GM13976 (cell line): ENCODE results near the gene GJB2.

Source experiments
- DNase-seq: peaks from one replicate; pipeline ENCODE4 v3.0.0; 2012; ENCODE audit warnings: low spot score
- CTCF ChIP-seq: IDR thresholded peaks from 2 replicates; pipeline ENCODE4 v1.5.1; 2012; ENCODE audit warnings: borderline replicate concordance, mild to moderate bottlenecking; ENCODE audit not compliant: insufficient read depth; ENCODE audit errors: extremely low read depth, missing control alignments, control extremely low read depth
- in situ Hi-C: fragments of 300-500 bp; cut with MboI; formaldehyde crosslinking; loops from one replicate; pipeline ENCODE4 v1.12.0; 2022; ENCODE audit warnings: low sequenced_read_pairs, mixed read lengths, inconsistent platforms; ENCODE audit not compliant: unreplicated experiment

GJB2 gene

GRCh38 chr13:20151612-20152011 is 41.1 kb downstream of the GJB2 start:
- in situ Hi-C loops: loop anchor here (25.0 kb wide), 2 partner anchors 164 to 414 kb away; no protein-coding TSS in a partner anchor
- DNase-seq: no peak
- no peak for TF ChIP-seq CTCF

DNA sequence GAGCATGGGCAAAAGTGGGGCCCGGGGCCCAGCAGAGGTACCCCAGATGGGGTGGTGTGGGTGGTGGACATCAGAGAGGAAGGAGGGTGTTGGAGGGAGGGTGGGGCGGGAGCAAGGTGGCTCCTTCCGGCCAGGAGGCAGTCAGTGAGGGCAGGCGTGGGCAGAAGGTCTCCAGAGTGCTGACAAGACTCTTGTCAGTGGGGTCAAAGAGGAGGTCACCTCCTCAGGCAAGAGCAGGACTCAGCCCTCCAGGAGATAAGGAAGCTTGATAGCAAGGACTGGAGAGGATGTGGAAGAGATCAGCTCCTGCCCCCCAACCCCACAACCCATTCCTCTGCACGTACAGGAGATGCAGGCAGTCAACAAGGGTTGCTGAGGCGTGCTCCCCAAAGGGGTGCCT is 41.7 kb downstream of the GJB2 start:
- in situ Hi-C loops: loop anchor here (25.0 kb wide), 2 partner anchors 164 to 414 kb away; no protein-coding TSS in a partner anchor
- no peak for TF ChIP-seq CTCF
- no peak for DNase-seq

DNA sequence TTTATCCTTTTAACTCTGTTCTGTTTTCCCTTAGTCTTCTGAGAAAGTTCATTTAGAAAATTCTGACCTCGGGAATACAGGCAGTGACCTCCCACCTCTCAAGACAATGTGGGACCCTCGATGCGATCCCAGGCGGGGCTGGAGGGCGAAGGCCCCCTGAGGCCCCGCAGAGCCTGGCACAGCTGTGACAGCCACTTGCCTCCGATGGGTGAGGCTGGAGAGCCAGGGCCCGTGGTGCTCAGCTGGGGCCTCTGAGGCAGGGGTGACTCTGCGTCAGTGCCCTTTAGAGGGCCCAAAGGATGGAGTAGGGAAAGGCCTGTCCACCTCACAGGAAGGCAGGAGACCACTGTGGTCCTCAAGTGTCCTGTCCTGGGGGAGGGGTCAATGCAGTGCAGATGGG is 42.2 kb downstream of the GJB2 start:
- no peak for DNase-seq
- in situ Hi-C loops: loop anchor here (25.0 kb wide), 2 partner anchors 163 to 413 kb away; no protein-coding TSS in a partner anchor
- TF ChIP-seq CTCF: no peak

DNA sequence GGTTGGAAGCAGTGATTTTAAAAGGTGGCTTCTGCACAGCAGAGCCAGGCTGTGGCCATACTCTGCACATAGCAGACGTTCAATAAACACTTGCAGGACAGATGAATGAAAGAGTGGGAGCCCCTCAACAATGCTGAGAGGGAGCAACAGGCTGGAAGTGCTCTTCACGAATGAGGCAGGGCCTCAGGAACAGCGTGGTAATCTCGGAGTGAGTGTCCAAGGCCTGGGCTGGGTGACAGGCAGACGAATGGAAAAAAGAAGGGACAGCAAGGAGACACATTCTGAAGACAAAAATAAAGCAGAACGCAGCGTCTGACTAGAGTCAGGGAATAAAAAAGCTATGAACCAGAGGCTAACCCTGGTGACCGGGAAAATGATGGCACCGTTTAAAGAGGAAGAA is 43.0 kb downstream of the GJB2 start:
- no peak for DNase-seq
- TF ChIP-seq CTCF: no peak
- in situ Hi-C loops: loop anchor here (25.0 kb wide), 2 partner anchors 162 to 412 kb away; no protein-coding TSS in a partner anchor

GRCh38 chr13:20148501-20149183 is 44.1 kb downstream of the GJB2 start:
- DNase-seq: no peak
- TF ChIP-seq CTCF: no peak
- in situ Hi-C loops: no loop called here

GRCh38 chr13:20146381-20146780 is 46.4 kb downstream of the GJB2 start:
- TF ChIP-seq CTCF: no peak
- DNase-seq: no peak
- in situ Hi-C loops: no loop called here
